GM23338 (cell line): ENCODE results near the gene SF3A1. TPM values are rescaled to one million over a fixed set of nuclear protein-coding genes. Genes with fewer than 3 reads are reported as not detected.

ENCODE experiments used
- ATAC-seq: fragments of 200-7000 bp; cut with Tn5 transposase; 3 replicates; pipeline ENCODE4 v1.9.1; 2020
- DNase-seq: peaks from one replicate; pipeline ENCODE4 v3.0.0-alpha.2; 2015; ENCODE audit warnings: low spot score
- H2AFZ ChIP-seq: fragments of 200-600 bp; sonication (generic); 2 replicates; pipeline ENCODE4 v1.8.0; 2016; ENCODE audit warnings: antibody characterized with exemption, mild to moderate bottlenecking, moderate library complexity
- H3F3A ChIP-seq: fragments of 200-600 bp; sonication (generic); replicated peaks from 2 replicates; pipeline ENCODE4 v1.8.0; 2017; ENCODE audit warnings: antibody characterized with exemption, mixed run types, low read depth
- H3K27ac ChIP-seq: fragments of 200-600 bp; sonication (generic); 2 replicates; pipeline ENCODE4 v1.6.1; 2016; ENCODE audit warnings: low read depth
- H3K27me3 ChIP-seq: fragments of 200-600 bp; sonication (generic); 2 replicates; pipeline ENCODE4 v1.8.0; 2016; ENCODE audit warnings: mild to moderate bottlenecking, mixed run types, moderate library complexity; ENCODE audit not compliant: insufficient read depth
- H3K36me3 ChIP-seq: fragments of 200-600 bp; sonication (generic); 2 replicates; pipeline ENCODE4 v1.8.0; 2016; ENCODE audit warnings: mild to moderate bottlenecking; ENCODE audit not compliant: insufficient read depth
- H3K4me1 ChIP-seq: fragments of 200-600 bp; sonication (generic); 2 replicates; pipeline ENCODE4 v1.8.0; 2016; ENCODE audit warnings: mild to moderate bottlenecking, moderate library complexity; ENCODE audit not compliant: insufficient read depth
- H3K4me2 ChIP-seq: fragments of 200-600 bp; sonication (generic); 2 replicates; pipeline ENCODE4 v1.7.1; 2017; ENCODE audit warnings: mixed run types
- H3K4me3 ChIP-seq: fragments of 200-600 bp; sonication (generic); 2 replicates; pipeline ENCODE4 v1.6.1; 2016; ENCODE audit warnings: mixed run types
- H3K79me2 ChIP-seq: fragments of 200-600 bp; sonication (generic); replicated peaks from 2 replicates; pipeline ENCODE4 v1.8.0; 2017; ENCODE audit warnings: mild to moderate bottlenecking; ENCODE audit not compliant: insufficient read depth
- H3K9me2 ChIP-seq: fragments of 200-600 bp; sonication (generic); 2 replicates; pipeline ENCODE4 v1.8.0; 2017; ENCODE audit not compliant: insufficient read depth
- H4K20me1 ChIP-seq: fragments of 200-600 bp; sonication (generic); replicated peaks from 2 replicates; pipeline ENCODE4 v1.8.0; 2017; ENCODE audit warnings: mild to moderate bottlenecking; ENCODE audit not compliant: insufficient read depth
- H3K27ac Mint-ChIP-seq: 2 replicates; pipeline ENCODE4 v1.8.0; 2020; ENCODE audit warnings: inconsistent platforms, mild to moderate bottlenecking, moderate library complexity, mixed read lengths
- H3K27me3 Mint-ChIP-seq: 3 replicates; pipeline ENCODE4 v1.8.0; 2022; ENCODE audit warnings: low read depth, mild to moderate bottlenecking, moderate library complexity, mixed read lengths, inconsistent platforms; ENCODE audit not compliant: insufficient read depth, poor library complexity
- H3K36me3 Mint-ChIP-seq: 3 replicates; pipeline ENCODE4 v1.8.0; 2021; ENCODE audit warnings: low read depth, mild to moderate bottlenecking, inconsistent platforms, moderate library complexity, mixed read lengths
- H3K4me1 Mint-ChIP-seq: 3 replicates; pipeline ENCODE4 v1.8.0; 2020; ENCODE audit warnings: mild to moderate bottlenecking, inconsistent platforms, mixed read lengths
- H3K4me3 Mint-ChIP-seq: 3 replicates; pipeline ENCODE4 v1.8.0; 2021; ENCODE audit warnings: moderate library complexity, mild to moderate bottlenecking, inconsistent platforms, mixed read lengths
- H3K9me3 Mint-ChIP-seq: 3 replicates; pipeline ENCODE4 v1.8.0; 2020; ENCODE audit warnings: moderate library complexity, mild to moderate bottlenecking, inconsistent platforms, mixed read lengths
- CREB1 ChIP-seq: fragments of 250-450 bp; sonication (Bioruptor Pico); IDR thresholded peaks from 2 replicates; pipeline ENCODE4 v1.5.0; 2020; ENCODE audit warnings: low read depth, mild to moderate bottlenecking, moderate library complexity
- EZH2 ChIP-seq: fragments of 200-600 bp; sonication (generic); IDR thresholded peaks from one replicate; pipeline ENCODE4 v1.8.0; 2017; ENCODE audit warnings: antibody characterized with exemption, mild to moderate bottlenecking, low read depth; ENCODE audit not compliant: unreplicated experiment
- EZH2phosphoT487 ChIP-seq: fragments of 200-600 bp; sonication (generic); IDR thresholded peaks from one replicate; pipeline ENCODE4 v1.8.1; 2018; ENCODE audit warnings: antibody characterized with exemption; ENCODE audit not compliant: unreplicated experiment
- JUNB ChIP-seq: IDR thresholded peaks from one replicate; pipeline ENCODE4 v1.6.1; 2016; ENCODE audit warnings: antibody characterized with exemption; ENCODE audit not compliant: unreplicated experiment
- NANOG ChIP-seq: IDR thresholded peaks from 2 replicates; pipeline ENCODE4 v1.6.1; 2016; ENCODE audit warnings: antibody characterized with exemption, borderline replicate concordance
- POLR2AphosphoS5 ChIP-seq: IDR thresholded peaks from 2 replicates; pipeline ENCODE4 v1.6.1; 2016; ENCODE audit warnings: antibody characterized with exemption, low read depth
- STAT1 ChIP-seq: IDR thresholded peaks from one replicate; pipeline ENCODE4 v1.6.1; 2016; ENCODE audit warnings: antibody characterized with exemption; ENCODE audit not compliant: unreplicated experiment
- ZNF114 ChIP-seq: fragments of 250-450 bp; sonication (Bioruptor Pico); IDR thresholded peaks from 2 replicates; pipeline ENCODE4 v1.5.0; 2020; ENCODE audit warnings: mild to moderate bottlenecking, moderate library complexity
- ZNF331 ChIP-seq: fragments of 250-450 bp; sonication (Bioruptor Pico); IDR thresholded peaks from 2 replicates; pipeline ENCODE4 v1.5.0; 2020; ENCODE audit warnings: low read depth, mild to moderate bottlenecking, moderate library complexity
- polyA plus RNA-seq: library from polyadenylated mRNA; unstranded; fragments of >200 nt; fragmentation: Nextera tagmentation; extraction: Ambion mirVana; gene quantifications from 2 replicates; pipeline ENCODE4 v1.2.1, GENCODE V29; 2016
- total RNA-seq: library from RNA; depleted of rRNA; stranded (reverse); fragments of >200 nt; shearing (Covaris generic); gene quantifications from 2 replicates; pipeline ENCODE4 v1.2.3, GENCODE V29; 2014
- TF ChIP-seq, protein P1 (sequence below): IDR thresholded peaks from 2 replicates; pipeline ENCODE4 v1.6.1; 2016; ENCODE audit warnings: antibody characterized with exemption
- TF ChIP-seq, protein P2 (sequence below), 2 experiments: fragments of 200-600 bp in 1 of 2; sonication (generic) in 1 of 2; conservative IDR thresholded peaks; 2 replicates each; pipeline versions ENCODE4 v1.5.1 to v1.6.1; 2016 to 2017; ENCODE audit warnings: antibody characterized with exemption in 2 of 2, low read depth in 2 of 2, mild to moderate bottlenecking in 2 of 2, moderate library complexity in 1 of 2
- TF ChIP-seq, protein P3 (sequence below): IDR thresholded peaks from one replicate; pipeline ENCODE4 v1.6.1; 2018; ENCODE audit warnings: antibody characterized with exemption; ENCODE audit not compliant: unreplicated experiment
- TF ChIP-seq, protein P4 (sequence below): fragments of 250-450 bp; sonication (Bioruptor Pico); IDR thresholded peaks from 2 replicates; pipeline ENCODE4 v1.5.0; 2020; ENCODE audit warnings: mild to moderate bottlenecking, moderate library complexity

The SF3A1 gene
- total and polyA plus RNA-seq, 2 experiments from 2014 or later = 107 to 108 TPM

DNA sequence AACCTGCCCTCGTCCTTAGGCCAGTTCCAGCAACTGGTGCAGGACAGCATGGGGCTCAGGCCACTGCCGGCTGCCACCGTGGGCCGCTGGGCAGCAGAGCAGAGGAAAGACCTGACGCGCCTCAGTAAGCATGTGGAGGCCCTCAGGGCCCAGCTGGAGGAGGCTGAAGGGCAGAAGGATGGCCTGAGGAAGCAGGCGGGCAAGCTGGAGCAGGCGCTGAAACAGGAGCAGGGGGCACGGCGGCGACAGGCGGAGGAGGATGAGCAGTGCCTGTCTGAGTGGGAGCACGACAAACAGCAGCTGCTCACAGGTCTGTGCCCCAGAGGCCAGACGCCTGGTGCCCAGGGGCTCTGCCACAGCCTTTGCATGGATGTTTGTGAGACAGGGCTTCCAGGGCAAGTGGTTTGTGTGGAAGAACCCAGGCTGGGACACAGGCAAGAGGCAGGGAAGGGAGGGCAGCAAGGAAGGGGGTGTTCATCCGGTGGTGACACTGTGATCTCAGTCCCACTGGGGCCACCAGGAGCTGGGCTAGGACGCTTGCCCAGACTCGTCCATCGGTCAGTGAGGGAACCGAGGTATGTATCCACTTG is 14.0 kb upstream of the SF3A1 start:
- Histone ChIP-seq H3K4me2 (no peak overlapping the region), H3F3A (no peaks in the 10 kb centered on the region; the same call in 1 of the 2 replicates), H2AFZ (no peak overlapping the region), H3K36me3 (no peaks in the 10 kb centered on the region), H3K4me1 (no peaks in the 10 kb centered on the region), H3K9me2 (no peaks in the 10 kb centered on the region), H3K4me3 (no peak overlapping the region), H3K27me3 (no peaks in the 10 kb centered on the region), H4K20me1 (no peaks in the 10 kb centered on the region), H3K27ac (no peak overlapping the region), H3K79me2 (no peaks in the 10 kb centered on the region)
- H3K9me3 Mint-ChIP-seq = no peaks in the 10 kb centered on the region; the same call in 2 of the 3 replicates
- ATAC-seq (no peak), DNase-seq (no peak)
- H3K27ac Mint-ChIP-seq = no peak overlapping the region
- peaks cover 5% of the 10 kb centered on the region for H3K4me1 Mint-ChIP-seq
- H3K27me3 Mint-ChIP-seq = peaks cover 15% of the 10 kb centered on the region
- no peak for TF ChIP-seq STAT1
- no peak for TF ChIP-seq NANOG
- TF ChIP-seq, protein P1, sequence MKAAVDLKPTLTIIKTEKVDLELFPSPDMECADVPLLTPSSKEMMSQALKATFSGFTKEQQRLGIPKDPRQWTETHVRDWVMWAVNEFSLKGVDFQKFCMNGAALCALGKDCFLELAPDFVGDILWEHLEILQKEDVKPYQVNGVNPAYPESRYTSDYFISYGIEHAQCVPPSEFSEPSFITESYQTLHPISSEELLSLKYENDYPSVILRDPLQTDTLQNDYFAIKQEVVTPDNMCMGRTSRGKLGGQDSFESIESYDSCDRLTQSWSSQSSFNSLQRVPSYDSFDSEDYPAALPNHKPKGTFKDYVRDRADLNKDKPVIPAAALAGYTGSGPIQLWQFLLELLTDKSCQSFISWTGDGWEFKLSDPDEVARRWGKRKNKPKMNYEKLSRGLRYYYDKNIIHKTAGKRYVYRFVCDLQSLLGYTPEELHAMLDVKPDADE = no peak
- no peak for TF ChIP-seq EZH2phosphoT487
- TF ChIP-seq, protein P2, sequence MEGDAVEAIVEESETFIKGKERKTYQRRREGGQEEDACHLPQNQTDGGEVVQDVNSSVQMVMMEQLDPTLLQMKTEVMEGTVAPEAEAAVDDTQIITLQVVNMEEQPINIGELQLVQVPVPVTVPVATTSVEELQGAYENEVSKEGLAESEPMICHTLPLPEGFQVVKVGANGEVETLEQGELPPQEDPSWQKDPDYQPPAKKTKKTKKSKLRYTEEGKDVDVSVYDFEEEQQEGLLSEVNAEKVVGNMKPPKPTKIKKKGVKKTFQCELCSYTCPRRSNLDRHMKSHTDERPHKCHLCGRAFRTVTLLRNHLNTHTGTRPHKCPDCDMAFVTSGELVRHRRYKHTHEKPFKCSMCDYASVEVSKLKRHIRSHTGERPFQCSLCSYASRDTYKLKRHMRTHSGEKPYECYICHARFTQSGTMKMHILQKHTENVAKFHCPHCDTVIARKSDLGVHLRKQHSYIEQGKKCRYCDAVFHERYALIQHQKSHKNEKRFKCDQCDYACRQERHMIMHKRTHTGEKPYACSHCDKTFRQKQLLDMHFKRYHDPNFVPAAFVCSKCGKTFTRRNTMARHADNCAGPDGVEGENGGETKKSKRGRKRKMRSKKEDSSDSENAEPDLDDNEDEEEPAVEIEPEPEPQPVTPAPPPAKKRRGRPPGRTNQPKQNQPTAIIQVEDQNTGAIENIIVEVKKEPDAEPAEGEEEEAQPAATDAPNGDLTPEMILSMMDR (conservative IDR thresholded peaks at IDR 0.05; ENCODE audit: low read depth in 2 of 2) = no peak
- TF ChIP-seq, protein P3, sequence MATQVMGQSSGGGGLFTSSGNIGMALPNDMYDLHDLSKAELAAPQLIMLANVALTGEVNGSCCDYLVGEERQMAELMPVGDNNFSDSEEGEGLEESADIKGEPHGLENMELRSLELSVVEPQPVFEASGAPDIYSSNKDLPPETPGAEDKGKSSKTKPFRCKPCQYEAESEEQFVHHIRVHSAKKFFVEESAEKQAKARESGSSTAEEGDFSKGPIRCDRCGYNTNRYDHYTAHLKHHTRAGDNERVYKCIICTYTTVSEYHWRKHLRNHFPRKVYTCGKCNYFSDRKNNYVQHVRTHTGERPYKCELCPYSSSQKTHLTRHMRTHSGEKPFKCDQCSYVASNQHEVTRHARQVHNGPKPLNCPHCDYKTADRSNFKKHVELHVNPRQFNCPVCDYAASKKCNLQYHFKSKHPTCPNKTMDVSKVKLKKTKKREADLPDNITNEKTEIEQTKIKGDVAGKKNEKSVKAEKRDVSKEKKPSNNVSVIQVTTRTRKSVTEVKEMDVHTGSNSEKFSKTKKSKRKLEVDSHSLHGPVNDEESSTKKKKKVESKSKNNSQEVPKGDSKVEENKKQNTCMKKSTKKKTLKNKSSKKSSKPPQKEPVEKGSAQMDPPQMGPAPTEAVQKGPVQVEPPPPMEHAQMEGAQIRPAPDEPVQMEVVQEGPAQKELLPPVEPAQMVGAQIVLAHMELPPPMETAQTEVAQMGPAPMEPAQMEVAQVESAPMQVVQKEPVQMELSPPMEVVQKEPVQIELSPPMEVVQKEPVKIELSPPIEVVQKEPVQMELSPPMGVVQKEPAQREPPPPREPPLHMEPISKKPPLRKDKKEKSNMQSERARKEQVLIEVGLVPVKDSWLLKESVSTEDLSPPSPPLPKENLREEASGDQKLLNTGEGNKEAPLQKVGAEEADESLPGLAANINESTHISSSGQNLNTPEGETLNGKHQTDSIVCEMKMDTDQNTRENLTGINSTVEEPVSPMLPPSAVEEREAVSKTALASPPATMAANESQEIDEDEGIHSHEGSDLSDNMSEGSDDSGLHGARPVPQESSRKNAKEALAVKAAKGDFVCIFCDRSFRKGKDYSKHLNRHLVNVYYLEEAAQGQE = no peak
- no peak for TF ChIP-seq JUNB
- no peak for TF ChIP-seq EZH2
- no peak for TF ChIP-seq POLR2AphosphoS5
- no peak for TF ChIP-seq ZNF331
- TF ChIP-seq, protein P4, sequence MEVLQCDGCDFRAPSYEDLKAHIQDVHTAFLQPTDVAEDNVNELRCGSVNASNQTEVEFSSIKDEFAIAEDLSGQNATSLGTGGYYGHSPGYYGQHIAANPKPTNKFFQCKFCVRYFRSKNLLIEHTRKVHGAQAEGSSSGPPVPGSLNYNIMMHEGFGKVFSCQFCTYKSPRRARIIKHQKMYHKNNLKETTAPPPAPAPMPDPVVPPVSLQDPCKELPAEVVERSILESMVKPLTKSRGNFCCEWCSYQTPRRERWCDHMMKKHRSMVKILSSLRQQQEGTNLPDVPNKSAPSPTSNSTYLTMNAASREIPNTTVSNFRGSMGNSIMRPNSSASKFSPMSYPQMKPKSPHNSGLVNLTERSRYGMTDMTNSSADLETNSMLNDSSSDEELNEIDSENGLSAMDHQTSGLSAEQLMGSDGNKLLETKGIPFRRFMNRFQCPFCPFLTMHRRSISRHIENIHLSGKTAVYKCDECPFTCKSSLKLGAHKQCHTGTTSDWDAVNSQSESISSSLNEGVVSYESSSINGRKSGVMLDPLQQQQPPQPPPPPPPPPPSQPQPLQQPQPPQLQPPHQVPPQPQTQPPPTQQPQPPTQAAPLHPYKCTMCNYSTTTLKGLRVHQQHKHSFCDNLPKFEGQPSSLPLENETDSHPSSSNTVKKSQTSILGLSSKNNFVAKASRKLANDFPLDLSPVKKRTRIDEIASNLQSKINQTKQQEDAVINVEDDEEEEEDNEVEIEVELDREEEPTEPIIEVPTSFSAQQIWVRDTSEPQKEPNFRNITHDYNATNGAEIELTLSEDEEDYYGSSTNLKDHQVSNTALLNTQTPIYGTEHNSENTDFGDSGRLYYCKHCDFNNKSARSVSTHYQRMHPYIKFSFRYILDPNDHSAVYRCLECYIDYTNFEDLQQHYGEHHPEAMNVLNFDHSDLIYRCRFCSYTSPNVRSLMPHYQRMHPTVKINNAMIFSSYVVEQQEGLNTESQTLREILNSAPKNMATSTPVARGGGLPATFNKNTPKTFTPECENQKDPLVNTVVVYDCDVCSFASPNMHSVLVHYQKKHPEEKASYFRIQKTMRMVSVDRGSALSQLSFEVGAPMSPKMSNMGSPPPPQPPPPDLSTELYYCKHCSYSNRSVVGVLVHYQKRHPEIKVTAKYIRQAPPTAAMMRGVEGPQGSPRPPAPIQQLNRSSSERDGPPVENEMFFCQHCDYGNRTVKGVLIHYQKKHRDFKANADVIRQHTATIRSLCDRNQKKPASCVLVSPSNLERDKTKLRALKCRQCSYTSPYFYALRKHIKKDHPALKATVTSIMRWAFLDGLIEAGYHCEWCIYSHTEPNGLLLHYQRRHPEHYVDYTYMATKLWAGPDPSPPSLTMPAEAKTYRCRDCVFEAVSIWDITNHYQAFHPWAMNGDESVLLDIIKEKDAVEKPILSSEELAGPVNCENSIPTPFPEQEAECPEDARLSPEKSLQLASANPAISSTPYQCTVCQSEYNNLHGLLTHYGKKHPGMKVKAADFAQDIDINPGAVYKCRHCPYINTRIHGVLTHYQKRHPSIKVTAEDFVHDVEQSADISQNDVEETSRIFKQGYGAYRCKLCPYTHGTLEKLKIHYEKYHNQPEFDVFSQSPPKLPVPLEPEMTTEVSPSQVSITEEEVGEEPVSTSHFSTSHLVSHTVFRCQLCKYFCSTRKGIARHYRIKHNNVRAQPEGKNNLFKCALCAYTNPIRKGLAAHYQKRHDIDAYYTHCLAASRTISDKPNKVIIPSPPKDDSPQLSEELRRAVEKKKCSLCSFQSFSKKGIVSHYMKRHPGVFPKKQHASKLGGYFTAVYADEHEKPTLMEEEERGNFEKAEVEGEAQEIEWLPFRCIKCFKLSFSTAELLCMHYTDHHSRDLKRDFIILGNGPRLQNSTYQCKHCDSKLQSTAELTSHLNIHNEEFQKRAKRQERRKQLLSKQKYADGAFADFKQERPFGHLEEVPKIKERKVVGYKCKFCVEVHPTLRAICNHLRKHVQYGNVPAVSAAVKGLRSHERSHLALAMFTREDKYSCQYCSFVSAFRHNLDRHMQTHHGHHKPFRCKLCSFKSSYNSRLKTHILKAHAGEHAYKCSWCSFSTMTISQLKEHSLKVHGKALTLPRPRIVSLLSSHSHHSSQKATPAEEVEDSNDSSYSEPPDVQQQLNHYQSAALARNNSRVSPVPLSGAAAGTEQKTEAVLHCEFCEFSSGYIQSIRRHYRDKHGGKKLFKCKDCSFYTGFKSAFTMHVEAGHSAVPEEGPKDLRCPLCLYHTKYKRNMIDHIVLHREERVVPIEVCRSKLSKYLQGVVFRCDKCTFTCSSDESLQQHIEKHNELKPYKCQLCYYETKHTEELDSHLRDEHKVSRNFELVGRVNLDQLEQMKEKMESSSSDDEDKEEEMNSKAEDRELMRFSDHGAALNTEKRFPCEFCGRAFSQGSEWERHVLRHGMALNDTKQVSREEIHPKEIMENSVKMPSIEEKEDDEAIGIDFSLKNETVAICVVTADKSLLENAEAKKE (CRISPR knock-in tag) = no peak
- TF ChIP-seq ZNF114 = no peak
- TF ChIP-seq CREB1 (CRISPR knock-in tag) = no peak
- H3K4me3 Mint-ChIP-seq = no peak overlapping the region
- peaks cover 3% of the 10 kb centered on the region for H3K36me3 Mint-ChIP-seq
